RWPE1 (cell line): ENCODE measurements around the gene SCRN1.

Source experiments
- CTCF ChIA-PET: fragments of 350-600 bp; sonication (Branson Sonifier 250); formaldehyde crosslinking; extraction: SDS; loops from one replicate; lab custom pipeline; 2021; lab: Yijun Ruan, JAX
- POLR2A ChIA-PET: fragments of 400-600 bp; formaldehyde crosslinking; extraction: SDS; loops from one replicate; lab custom pipeline; 2020; ENCODE audit warnings: antibody characterized with exemption; ENCODE audit not compliant: low non-redundant PET; lab: Yijun Ruan, JAX
- DNase-seq: peaks from one replicate; pipeline ENCODE4 v3.0.0; 2012; ENCODE audit warnings: low spot score
- H3K27ac ChIP-seq: fragments of 450-650 bp; 2 replicates; pipeline ENCODE4 v1.5.1; 2017
- CTCF ChIP-seq: fragments of 450-650 bp; conservative IDR thresholded peaks from 2 replicates; pipeline ENCODE4 v1.5.1; 2017; ENCODE audit warnings: low read depth, mild to moderate bottlenecking

SCRN1 gene

GRCh38 chr7:29881724-29882123 lies 107.9 kb downstream of the SCRN1 start:
- no peak overlapping the region for H3K27ac ChIP-seq
- POLR2A ChIA-PET, result no interaction called here
- no peak for DNase-seq
- no peak for TF ChIP-seq CTCF
- CTCF ChIA-PET, result interaction anchor here (0.8 kb wide), 1 partner anchor 127 kb away, joined by 3 read pairs; no protein-coding TSS in a partner anchor

- DNase-seq, result no peak
- POLR2A ChIA-PET, result no interaction called here
Measured at GRCh38 chr7:29879609-29880008, 110.0 kb downstream of the SCRN1 start.

GRCh38 chr7:29878081-29878688 lies 111.4 kb downstream of the SCRN1 start:
- CTCF ChIA-PET, result interaction anchor here (0.5 to 2.2 kb wide), 5 partner anchors 17 to 241 kb away, joined by 3 to 11 read pairs (median 3); no protein-coding TSS in a partner anchor

More at GRCh38 chr7:29879609-29880008, 110.0 kb downstream of the SCRN1 start:
- TF ChIP-seq CTCF, result no peak
- H3K27ac ChIP-seq, result no peak overlapping the region
- CTCF ChIA-PET, result no interaction called here

GRCh38 chr7:29877196-29877595 lies 112.4 kb downstream of the SCRN1 start:
- DNase-seq, result no peak
- ChIA-PET POLR2A (no interaction called here), CTCF (interaction anchor here (0.6 to 2.2 kb wide), 6 partner anchors 18 to 230 kb away, joined by 3 to 11 read pairs (median 4); no protein-coding TSS in a partner anchor)
- H3K27ac ChIP-seq, result no peak overlapping the region
- no peak for TF ChIP-seq CTCF

More at GRCh38 chr7:29878081-29878688, 111.4 kb downstream of the SCRN1 start:
- peak; percentile 76 for TF ChIP-seq CTCF
- DNase-seq, result peak; percentile 58
- no peak overlapping the region for H3K27ac ChIP-seq
- POLR2A ChIA-PET, result no interaction called here

- no peak for DNase-seq
- no peak for TF ChIP-seq CTCF
- no peak overlapping the region for H3K27ac ChIP-seq
- ChIA-PET CTCF (interaction anchor here (0.9 kb wide), 1 partner anchor 33 kb away, joined by 3 read pairs; no protein-coding TSS in a partner anchor), POLR2A (no interaction called here)
Measured at GRCh38 chr7:29875741-29876140, 113.9 kb downstream of the SCRN1 start.

- no peak overlapping the region for H3K27ac ChIP-seq
- CTCF ChIA-PET, result no interaction called here
- DNase-seq, result no peak
- no peak for TF ChIP-seq CTCF
- POLR2A ChIA-PET, result no interaction called here
Measured at GRCh38 chr7:29873644-29874294, 115.8 kb downstream of the SCRN1 start.
